ENCODE results near the gene BAG1. TPM values are rescaled to one million over a fixed set of nuclear protein-coding genes. Genes with fewer than 3 reads are reported as not detected.

Gene BAG1
- total RNA-seq, 1 donor from 2014 or later, result 44.4 TPM

DNA sequence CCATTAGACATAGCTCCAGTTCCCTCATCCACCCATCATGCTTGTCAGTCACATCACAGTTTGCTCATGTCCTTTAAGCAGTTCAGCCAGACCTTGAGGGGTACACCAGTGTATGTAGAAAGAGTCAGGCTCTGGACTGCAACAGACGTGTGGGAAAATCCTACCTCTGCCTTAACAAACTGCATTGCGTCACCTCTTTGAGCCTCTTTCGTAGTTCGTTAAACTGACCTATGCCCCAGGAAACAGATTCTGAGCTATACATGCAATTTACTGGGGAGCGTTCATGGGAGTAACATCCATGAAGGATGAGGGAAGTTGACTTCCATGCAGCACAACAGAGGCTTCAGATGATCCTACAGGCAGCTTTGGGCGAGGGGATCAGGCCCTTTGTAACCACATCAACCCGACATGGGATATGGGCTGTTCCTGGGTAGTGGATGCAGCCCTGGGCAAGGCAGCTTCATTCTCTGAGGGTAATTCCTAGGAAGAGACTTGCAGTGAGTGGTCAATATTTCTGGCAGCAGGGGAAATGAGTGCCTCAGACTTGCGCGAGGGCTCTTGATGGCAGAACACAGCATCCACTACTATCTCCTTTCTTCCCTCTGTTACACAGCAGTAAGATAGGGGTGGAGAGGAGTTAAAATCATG, 20.2 kb downstream of the BAG1 start:
- no peak for DNase-seq (ENCODE audit: low read depth in 2 of 2)

DNA sequence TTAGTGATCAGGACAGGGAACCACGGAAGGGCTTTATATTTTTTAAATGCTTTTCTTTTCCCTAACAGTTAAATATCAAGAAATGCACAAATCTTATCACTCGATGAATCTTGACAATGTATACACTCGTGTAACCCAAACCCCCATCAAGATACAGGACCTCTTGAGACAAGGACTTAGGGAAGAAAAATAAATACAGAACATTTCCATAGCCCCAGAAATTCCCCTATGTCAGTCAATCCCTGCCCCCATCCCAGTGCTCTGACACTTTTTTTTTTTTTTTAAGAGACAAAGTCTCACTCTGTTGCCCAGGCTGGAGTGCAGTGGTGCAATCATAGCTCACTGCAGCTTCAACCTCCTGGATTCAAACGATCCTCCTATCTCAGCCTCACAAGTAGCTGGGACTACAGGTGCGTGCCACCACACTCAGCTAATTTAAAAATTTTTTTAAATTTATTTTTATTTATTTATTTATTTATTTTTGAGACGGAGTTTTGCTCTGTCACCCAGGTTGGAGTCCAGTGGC, 21.8 kb downstream of the BAG1 start:
- DNase-seq (ENCODE audit: low read depth in 2 of 2), result no peak

DNA sequence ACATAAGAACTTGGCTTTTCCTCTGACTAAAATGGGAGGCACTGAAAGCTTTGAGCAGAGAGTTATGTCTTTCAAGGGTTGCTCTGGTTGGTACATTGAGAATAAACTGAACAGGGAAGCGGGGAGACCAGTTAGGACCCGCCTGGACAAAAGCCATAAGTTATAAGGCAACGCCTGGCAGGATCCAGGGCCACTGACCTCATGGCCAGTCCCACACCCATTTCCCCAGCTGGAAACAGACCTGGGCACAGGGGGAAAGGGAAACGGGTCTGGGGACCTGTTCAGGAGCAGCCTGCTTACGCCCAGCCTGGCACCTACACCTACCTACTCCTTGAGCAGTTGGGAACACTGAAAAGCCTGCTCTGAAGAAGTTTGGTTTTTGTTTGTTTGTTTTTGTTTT, 23.2 kb downstream of the BAG1 start:
- no peak for DNase-seq (ENCODE audit: low read depth in 2 of 2)

DNA sequence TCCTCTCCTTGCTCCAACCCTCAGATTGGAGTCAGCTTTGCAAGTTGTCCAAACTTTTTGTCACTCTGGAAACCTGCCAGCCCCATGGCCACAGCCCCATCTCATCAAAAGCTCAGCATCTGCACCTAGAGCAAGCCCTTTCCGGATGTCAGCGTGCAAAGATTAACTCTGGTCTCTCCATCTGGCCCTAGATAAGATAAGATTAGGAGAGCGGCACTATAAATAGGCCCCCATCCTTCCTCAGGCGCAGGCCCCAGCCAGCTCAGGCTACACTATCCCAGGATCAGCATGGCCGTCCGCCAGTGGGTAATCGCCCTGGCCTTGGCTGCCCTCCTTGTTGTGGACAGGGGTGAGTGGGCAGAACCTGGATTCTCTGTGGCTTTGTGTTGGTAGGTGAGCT, 24.6 kb downstream of the BAG1 start, which contains the start of gene SPINK4:
Gene SPINK4 (plus strand): TSS at position 247 of the 400 bp plus-strand sequence. CDS start 42 bp downstream, at position 289.
- peak in 1 of 2 donors; percentile 16 for DNase-seq (ENCODE audit: low read depth in 2 of 2)

DNA sequence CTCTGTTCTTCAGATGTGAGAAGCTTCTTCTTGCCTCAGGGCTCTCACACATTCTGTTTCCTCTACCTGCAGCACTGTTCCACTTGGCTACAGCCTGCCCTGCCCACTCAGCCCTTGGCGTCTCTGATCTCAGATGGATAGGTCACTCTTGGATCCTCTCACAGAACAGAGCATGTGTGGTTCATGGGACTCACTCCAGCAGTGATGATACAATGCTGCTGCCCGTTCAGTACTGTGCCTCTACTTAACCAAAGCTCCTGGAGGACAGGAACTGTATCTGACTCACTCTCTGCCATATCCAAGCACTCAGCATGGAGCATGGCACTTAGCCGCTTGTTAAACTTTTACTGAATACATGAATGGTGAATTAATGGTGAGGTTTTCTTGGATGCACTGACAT, 27.9 kb downstream of the BAG1 start:
- peak in 1 of 2 donors; percentile 26 for DNase-seq (ENCODE audit: low read depth in 2 of 2)

DNA sequence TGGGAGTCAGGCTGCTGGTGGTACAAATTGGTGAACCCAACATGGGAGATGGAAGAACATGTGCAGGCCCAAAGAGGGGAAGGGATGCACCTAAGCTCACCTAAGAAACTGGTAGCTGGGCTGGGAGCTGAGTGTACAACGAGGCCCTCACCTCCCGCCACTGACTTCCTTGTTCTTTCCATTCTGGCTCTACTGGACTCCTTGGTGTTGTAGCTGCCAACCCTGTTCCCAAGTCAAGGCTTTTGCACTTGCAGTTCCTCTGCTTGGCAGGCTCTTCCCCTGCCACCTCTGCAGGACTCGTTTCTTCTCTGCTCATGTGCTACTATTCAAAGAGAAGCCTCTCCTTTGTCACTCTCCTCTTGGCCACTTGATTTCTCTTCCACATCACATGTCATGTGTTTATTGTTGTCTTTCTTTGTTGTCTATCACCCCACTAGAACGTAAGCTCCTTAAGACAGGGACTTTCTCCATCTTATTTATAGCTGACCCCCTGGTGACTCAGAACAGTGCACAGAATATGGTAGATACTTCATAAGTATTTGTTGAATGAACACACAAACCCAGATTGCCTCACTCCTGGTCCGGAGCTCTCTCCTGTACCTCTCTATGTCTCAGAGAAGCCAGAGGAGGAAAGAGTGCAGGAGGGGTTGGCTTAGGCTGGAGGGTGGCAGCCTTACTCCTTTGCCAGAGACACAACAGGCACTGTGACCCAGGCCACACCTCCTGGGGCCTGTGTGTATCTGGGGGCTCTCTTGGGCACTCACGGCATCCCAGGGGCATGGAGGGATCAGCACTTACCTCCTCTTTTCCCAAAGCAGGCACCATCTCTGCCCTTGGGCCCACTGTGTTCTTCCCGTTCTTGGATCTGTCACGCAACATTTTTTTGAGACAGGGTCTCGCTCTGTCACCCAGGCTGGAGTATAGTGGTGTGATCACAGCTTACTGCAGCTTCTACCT, 29.7 kb downstream of the BAG1 start:
- DNase-seq (ENCODE audit: low read depth in 2 of 2), result no peak

DNA sequence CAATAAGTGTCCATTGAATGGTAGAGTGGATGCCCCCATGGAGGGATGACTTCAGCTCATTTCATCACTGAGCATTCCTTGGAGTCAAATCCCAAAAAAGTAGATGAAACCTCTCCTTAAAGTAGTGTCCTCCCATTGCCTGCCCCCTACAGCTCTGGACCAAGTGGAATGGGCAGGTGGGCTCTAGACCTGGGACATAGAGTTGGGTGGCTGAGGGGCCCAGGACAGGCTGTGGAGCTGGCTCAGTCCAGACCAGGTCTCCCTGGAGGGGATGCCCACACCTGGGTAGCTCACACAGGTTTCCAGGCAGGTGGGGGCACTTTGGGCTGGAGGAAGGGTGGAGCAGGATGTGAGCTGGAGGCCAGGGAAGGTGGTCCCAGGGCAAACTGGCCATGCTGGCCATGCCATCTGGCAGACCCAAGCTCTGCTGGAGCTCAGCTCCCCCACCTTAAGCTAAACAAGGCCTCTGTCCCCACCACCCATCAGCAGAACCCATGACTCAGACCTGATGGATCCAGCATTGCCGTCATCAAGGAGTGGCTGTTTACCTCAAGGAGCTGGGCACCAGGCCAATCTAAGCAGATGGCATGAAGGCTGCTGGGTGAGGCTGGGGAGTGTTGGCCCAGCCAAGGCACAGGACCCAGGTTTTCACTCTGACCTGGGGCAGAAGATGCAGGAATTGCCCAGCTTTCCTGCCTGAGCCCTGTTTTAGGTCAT, 30.7 kb downstream of the BAG1 start:
- peak in 1 of 2 donors; percentile 80 for DNase-seq (ENCODE audit: low read depth in 2 of 2)

DNA sequence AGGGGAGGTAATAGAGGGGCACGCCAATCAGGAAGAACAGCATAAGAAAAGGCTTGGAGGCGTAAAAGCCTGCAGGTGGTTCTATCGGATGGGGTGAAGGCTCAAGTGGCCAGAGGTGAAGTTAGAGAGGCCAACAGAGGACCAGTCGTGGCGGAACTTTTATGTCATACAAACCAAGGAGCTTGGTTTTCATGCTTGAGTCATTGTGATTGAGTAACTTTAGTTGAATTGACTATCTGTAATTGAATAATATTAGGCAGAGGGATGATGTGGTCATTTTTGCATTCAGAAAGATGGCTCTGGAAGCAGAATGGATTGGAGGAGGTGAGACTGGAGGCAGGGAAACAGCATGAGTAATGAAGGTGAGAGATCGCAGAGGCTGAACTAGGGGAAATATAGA, 31.7 kb downstream of the BAG1 start:
- DNase-seq (ENCODE audit: low read depth in 2 of 2), result no peak

DNA sequence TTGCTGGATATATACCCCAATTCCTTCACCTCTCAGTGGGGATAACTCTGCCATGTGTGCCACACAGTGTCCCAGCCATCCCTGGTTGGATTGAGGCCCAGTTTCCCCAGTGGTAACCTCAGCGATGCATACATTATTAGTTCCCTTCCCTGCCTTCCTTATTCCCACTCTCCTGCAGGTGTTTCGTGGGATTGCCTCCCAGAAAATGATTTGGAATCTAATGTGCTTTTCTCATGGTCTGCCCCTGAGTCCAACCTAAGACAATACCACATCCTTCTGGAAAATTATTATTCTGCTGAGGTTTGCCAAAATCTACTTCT, 32.9 kb downstream of the BAG1 start:
- no peak for DNase-seq (ENCODE audit: low read depth in 2 of 2)

DNA sequence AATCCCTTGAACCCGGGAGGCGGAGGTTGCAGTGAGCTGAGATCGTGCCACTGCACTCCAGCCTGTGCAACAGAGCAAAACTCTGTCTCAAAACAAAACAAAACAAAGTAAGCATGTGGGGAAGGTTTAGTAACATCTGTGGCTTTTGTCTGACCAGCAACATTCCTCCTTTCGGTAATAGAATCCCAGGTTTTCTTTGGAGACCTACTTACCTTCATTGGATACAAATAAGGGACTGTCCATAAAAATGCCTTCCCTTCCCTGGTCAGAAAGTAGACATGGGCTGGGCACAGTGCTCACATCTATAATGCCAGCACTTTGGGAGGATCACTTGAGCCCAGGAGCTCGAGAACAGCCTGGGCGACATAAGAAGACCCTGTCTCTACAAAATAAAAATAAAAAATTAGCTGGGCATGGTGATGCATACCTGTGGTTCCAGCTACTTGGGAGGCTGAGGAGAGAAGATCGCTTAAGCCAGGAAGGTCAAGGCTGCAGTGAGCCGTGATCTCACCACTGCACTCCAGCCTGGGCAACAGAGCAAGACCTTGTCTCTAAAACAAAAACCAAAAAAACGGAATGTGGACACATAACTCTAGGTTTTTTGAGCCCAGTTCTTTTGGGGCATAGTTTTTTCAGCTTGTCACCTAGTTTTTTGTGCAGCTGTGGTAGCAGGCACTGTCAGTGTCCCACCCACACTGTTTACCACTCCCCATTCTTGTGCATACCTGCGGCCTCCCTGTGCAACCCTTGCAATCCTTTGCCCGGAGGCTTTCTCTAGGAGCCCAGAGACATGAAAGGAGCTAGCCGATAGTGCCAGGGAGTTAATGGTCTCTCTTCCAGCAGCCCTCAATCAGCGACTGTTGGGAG, 33.5 kb downstream of the BAG1 start:
- no peak for DNase-seq (ENCODE audit: low read depth in 2 of 2)

DNA sequence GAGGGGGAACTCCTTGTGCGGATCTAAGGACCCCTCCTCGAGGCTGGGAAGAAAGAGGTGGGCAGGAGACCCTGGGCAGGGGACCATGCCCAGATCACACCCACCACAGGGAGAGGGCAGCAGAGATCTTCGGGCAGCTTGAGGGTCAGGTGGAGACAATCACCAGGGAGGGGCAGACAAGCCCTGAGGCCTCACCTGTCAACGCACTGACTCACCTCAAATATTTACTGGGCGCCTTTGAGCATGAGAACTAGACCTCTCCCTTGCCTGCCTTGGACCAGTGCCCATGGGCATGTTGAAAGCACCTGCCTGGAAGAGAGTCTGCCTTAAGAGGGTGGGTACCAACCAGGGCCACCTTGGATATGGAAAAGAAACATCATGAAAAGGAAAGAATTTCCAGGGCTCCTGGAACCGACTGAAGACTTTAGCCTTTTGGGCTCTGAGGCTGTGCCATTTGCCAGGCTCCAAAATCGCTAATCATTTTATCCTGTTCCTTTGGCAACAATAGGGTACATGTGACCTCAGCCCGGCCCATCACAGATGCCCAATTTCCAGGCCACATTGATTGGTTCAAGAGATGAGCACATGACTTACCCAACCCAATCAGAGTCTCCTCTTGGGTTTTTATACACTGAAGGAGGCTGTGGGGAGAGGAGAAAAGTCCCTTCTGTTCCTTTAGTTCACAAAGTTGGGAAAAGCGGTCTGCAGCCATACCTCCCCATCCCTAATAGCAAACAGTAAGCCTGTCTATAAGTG, 35.0 kb downstream of the BAG1 start:
- DNase-seq (ENCODE audit: low read depth in 2 of 2), result no peak

DNA sequence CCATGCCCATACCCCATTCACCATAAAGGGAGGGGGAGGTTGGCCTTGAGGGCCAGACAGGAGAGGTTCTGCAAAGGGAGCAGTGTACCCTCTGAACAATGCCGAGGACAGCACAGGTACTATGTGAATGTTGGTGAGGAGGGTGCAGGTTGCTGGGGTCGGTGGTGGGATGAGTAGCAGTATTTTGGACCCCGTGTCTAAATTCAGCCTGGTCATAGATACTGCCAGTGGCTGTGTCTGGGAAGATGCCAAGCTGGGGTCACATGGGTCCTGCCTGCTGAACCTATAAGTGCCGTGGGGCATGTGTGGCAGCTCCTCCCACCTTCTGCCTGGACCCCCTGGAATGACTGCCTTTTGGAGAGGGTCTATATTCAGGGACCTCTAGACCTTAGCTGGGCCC, 35.9 kb downstream of the BAG1 start:
- DNase-seq (ENCODE audit: low read depth in 2 of 2), result no peak

DNA sequence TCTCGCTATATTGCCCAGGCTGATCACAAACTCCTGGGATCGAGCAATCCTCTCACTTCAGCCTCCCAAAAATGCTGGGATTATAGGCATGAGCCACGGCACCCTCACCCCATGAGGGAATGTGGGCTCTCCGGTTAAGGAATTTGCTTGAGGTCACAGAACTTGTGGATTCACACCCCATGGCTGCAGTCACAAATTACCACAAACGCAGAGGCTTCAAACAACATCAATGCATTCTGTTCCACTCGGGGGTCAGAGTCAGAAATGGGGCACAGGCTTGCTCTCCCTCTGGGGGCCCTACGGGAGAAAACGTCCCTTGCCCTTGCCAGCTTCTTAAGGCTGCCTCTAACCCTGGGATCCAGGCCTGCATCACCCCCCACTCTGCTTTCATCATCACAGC, 36.8 kb downstream of the BAG1 start:
- DNase-seq (ENCODE audit: low read depth in 2 of 2), result no peak

DNA sequence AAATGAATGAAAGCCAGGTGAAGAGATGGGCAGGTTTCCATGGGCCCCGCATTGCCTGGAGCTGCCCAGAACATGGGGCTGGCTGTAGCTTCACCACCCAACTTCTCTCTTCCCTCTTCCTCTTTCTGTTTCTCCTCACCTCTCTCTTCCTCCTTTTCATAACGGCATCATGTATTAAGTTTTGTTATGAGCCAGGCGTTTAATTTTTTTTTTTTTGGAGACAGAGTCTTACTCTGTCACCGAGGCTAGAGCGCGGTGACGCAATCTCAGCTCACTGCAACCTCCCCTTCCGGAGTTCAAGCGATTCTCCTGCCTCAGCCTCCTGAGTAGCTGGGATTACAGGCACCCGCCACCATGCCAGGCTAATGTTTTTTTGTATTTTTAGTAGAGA, 37.5 kb downstream of the BAG1 start:
- no peak for DNase-seq (ENCODE audit: low read depth in 2 of 2)

DNA sequence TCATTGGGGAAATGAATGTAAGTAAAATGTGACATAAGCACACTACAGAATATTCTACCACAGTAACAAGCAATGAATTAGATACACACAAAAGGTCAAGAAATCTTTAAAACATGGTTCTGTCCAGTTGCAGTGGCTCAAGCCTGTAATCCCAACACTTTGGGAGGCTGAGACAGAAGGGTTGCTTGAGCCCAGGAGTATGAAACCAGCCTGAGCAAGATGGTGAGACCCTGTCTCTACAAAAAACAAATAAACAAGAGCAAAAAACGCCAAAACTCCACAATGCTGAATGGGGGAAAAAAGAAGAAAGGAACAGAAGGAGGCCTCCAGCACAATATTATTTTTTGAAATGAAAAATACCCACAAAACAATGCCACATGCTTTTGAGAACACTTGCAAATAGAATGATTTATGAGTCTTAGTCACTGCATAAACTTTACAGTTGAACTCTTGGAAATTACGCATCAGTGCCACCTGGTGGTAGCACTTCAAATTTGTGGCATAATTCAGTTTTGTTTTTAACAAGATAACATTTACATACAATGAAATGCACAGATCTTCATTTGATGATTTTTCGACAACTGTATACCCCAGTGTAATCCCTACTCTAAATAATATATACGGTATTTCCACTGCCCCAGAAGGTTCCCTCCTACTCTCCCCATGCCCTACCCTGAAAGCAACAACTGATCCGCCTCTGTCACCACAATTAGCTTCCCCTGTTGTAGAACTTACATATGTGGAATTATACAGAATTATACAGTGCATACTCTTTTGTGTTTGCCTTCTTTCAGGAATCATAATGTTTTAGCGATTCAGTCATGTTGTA, 39.0 kb downstream of the BAG1 start:
- DNase-seq (ENCODE audit: low read depth in 2 of 2), result peak; percentile 83 to 88

DNA sequence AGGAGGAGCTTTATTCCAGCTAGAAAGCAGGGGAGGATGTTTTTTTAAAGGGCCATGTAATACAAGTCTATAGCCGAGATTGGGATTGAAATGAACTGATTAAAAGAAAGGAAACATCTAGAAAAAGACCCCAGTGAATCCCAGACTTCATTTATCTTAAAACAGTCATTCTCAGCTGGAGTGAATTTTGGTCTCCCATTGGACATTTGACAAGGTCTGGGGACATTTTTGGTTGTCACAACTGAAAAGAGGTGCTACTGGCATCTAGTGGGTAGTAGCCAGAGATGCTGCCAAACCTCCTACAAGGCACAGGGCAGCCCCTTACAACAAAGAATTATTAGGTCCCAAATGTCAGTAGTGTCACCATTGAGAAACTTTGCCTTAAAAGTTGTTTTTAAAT, 40.8 kb downstream of the BAG1 start:
- peak in 1 of 2 donors; percentile 15 for DNase-seq (ENCODE audit: low read depth in 2 of 2)

DNA sequence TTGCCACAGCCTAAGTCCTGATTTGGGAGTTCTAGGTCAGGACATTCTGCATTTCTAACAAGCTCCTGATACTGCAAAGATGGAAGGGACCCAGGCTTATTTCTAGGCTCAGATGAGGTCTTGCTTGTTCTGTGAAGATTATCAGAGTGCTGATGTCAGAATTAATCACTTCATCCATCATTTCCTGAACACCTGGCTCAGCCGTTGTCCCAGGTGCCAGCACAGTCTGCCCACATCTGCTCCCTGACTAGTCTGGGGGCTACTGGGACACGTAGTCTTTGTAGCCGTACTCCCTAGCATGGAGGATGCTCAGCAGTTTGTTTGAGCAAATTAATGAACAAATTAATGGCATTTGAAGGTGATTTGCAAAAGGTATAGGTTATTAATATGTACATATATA, 42.5 kb downstream of the BAG1 start:
- peak in 1 of 2 donors; percentile 35 for DNase-seq (ENCODE audit: low read depth in 2 of 2)

DNA sequence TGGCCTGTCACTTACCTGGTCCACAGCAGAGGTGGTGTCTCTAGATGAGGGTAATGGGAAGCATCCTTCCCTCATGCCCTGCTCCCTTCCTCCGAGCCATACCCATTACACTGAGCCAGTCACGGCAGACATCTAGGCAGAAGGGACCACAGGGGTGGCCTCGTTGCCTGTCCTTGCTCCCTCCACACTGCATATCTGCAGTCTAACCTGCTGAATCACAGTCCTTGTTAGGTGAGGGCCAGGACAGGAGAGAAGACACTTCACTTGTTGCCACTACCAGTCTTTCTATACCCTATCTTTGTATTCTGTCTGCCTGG, 43.0 kb downstream of the BAG1 start:
- no peak for DNase-seq (ENCODE audit: low read depth in 2 of 2)
